Measurements from ENCODE around the gene PLA2G6. TPM values are rescaled to one million over a fixed set of nuclear protein-coding genes. Genes with fewer than 3 reads are reported as not detected.

PLA2G6 gene
- total and polyA plus RNA-seq, 2 of the 4 experiments (the other 2 are of a cell fraction), result 6.1 to 10.3 TPM

DNA sequence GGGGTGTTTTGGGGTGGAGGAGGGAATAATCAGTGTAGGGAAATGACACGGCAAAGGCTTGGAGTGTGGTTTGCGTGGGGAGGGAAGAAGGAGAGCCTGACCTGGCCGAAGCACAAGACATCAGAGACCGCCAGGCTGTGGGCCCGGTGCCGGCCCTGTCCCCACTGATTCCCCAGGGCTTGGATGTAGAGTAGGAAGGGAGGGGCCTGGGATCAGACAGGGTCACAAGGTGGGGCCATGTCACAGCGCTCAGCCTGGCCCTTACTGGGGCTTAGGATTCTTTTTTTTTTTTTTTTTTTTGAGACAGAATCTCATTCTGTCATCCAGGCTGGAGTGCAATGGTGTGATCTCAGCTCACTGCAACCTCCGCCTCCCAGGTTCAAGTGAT, 114.6 kb downstream of the PLA2G6 start:
- Histone ChIP-seq H4K20me1 (ENCODE audit: insufficient read depth, low read length) (no peaks in the 10 kb centered on the region), H3K36me3 (ENCODE audit: control insufficient read depth, insufficient read depth, low read length) (peaks cover 16% of the 10 kb centered on the region), H3K27me3 (ENCODE audit: control insufficient read depth, insufficient read depth, low read length) (no peaks in the 10 kb centered on the region), H2BK5ac (ENCODE audit: low read depth, low read length, poor library complexity, severe bottlenecking) (no peak overlapping the region), H2AK9ac (replicated peaks; ENCODE audit: low read depth, low read length, poor library complexity) (no peak overlapping the region), H3K27ac (ENCODE audit: insufficient read depth, low read length) (no peak overlapping the region), H3K56ac (ENCODE audit: extremely low read depth, insufficient read depth, low read length) (no peak overlapping the region), H2AK5ac (ENCODE audit: low read depth, low read length) (no peak overlapping the region), H4K5ac (ENCODE audit: low read depth, low read length) (no peak overlapping the region), H3K23ac (ENCODE audit: low read depth, low read length) (no peak overlapping the region), H3K18ac (ENCODE audit: low read depth, low read length) (no peak overlapping the region), H3K4me1 (ENCODE audit: control insufficient read depth, insufficient read depth, low read length) (no peaks in the 10 kb centered on the region), H3K9me3 (ENCODE audit: control insufficient read depth, insufficient read depth, low read length) (no peaks in the 10 kb centered on the region), H4K8ac (ENCODE audit: low read depth in 2 of 2, low read length in 2 of 2) (no peak overlapping the region), H4K91ac (ENCODE audit: insufficient read depth, low read depth, low read length) (no peak overlapping the region), H3K4ac (ENCODE audit: low read depth, low read length) (no peak overlapping the region), H3K9me1 (ENCODE audit: insufficient read depth, low read length) (no peaks in the 10 kb centered on the region), H2AFZ (replicated peaks; ENCODE audit: low read length, poor library complexity) (no peak overlapping the region), H3K14ac (replicated peaks; ENCODE audit: low read depth, low read length) (no peak overlapping the region), H3K4me2 (ENCODE audit: low read depth, low read length) (no peak overlapping the region), H3K4me3 (ENCODE audit: insufficient read depth, low read depth, low read length) (no peak overlapping the region), H3K9ac (ENCODE audit: low read depth, low read length) (no peak overlapping the region), H3K79me1 (ENCODE audit: low read depth in 1 of 2, low read length in 2 of 2) (no peaks in the 10 kb centered on the region), H2BK120ac (ENCODE audit: low read depth, low read length) (no peak overlapping the region), H2BK15ac (ENCODE audit: low read depth, low read length) (no peak overlapping the region), H2BK20ac (ENCODE audit: low read depth, low read length) (no peak overlapping the region)
- TF ChIP-seq POLR2A (IDR thresholded peaks at IDR 0.05; ENCODE audit: low read depth, low read length) (no peak), CEBPB (IDR thresholded peaks at IDR 0.05; ENCODE audit: low read depth, low read length) (no peak)
- DNase-seq (no peak), ATAC-seq (ENCODE audit: low read depth) (no peak)
- no TSS peak for BruUV-seq (replicated peaks)
- dilution Hi-C loops (cut with HindIII; ENCODE audit: low sequenced_read_pairs, unreplicated experiment) (no loop called here), intact Hi-C loops (cut with micrococcal nuclease) (no loop called here), in situ Hi-C loops (cut with MboI; ENCODE audit: low sequenced_read_pairs) (no loop called here)
- ChIA-PET CTCF (no interaction called here), POLR2A (ENCODE audit: unreplicated experiment) (no interaction called here)
- WGBS, 2 experiments (ENCODE audit: extremely low coverage in 2 of 2, insufficient read length in 1 of 2), result 100% methylated on average over 2 of the region's 8 CpGs; no CpG with 5 or more reads in 1 of the 2 experiments

Measured in IMR-90 (cell line).